Breast epithelium (tissue), 3 donors: Measurements from ENCODE around the gene KIF1B.

Experiments used
- POLR2AphosphoS5 ChIP-seq, 3 donors: sonication (generic); formaldehyde crosslinking; IDR thresholded peaks; one replicate each; pipeline ENCODE4 v1.6.1; 2017; ENCODE audit warnings: antibody characterized with exemption in 3 of 3
- TF ChIP-seq, protein P1 (sequence below), 3 donors: fragments of 450-650 bp; IDR thresholded peaks; one replicate each; pipeline ENCODE4 v1.5.1; 2016 to 2017; ENCODE audit warnings: antibody characterized with exemption in 3 of 3, mild to moderate bottlenecking in 3 of 3, moderate library complexity in 3 of 3

DNA sequence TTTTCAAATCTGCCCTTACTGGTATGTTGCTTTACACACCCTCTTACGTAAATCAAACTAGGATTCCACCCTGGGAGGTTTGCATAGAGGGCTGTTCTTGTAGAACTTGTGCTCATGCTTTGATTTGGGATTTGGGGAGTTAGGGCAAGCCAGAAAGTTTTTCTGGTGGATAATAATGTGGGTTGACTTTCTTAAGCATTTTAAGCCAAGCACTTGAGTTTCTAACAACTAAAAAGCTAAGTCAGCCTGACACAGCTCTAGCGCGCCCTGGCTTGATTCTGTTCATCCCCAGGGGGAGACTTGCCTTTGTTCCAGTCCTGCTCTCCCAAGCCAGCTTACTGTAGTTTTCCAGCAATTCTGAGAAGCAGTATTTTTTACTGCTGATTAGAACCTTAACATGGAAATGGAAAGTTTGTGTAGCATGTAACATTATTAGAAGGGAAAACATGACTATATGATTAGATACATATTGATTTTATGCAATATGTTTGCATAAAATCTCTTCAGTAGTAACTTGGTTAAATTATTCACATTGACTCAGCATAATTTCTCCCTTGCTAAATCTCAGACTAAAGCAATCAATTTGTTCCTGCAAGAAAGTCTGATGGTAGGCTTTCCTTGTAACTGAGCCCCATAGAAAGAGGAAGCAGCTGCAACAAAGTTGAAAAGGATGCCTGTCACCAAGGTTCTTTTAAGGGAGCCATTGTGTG, 177.5 kb downstream of the KIF1B start:
- TF ChIP-seq, protein P1, sequence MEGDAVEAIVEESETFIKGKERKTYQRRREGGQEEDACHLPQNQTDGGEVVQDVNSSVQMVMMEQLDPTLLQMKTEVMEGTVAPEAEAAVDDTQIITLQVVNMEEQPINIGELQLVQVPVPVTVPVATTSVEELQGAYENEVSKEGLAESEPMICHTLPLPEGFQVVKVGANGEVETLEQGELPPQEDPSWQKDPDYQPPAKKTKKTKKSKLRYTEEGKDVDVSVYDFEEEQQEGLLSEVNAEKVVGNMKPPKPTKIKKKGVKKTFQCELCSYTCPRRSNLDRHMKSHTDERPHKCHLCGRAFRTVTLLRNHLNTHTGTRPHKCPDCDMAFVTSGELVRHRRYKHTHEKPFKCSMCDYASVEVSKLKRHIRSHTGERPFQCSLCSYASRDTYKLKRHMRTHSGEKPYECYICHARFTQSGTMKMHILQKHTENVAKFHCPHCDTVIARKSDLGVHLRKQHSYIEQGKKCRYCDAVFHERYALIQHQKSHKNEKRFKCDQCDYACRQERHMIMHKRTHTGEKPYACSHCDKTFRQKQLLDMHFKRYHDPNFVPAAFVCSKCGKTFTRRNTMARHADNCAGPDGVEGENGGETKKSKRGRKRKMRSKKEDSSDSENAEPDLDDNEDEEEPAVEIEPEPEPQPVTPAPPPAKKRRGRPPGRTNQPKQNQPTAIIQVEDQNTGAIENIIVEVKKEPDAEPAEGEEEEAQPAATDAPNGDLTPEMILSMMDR (IDR thresholded peaks at IDR 0.05), result no peak
- no peak for TF ChIP-seq POLR2AphosphoS5 (IDR thresholded peaks at IDR 0.05)
